Neural cell (in vitro differentiated cells): Measurements from ENCODE around the gene ENTREP1. TPM values are rescaled to one million over a fixed set of nuclear protein-coding genes. Genes with fewer than 3 reads are reported as not detected.

Source experiments
- H2AFZ ChIP-seq: fragments of 200-600, 300-800 bp; sonication (generic), shearing (Covaris generic); 2 replicates; pipeline ENCODE4 v1.6.0; 2014; ENCODE audit warnings: low read depth, mild to moderate bottlenecking, antibody characterized with exemption, low read length, moderate library complexity
- H3F3A ChIP-seq: fragments of 200-600 bp; shearing (Covaris generic); 2 replicates; pipeline ENCODE4 v1.6.1; 2016; ENCODE audit warnings: mild to moderate bottlenecking, moderate library complexity, mixed read lengths, antibody characterized with exemption, low read length; ENCODE audit not compliant: insufficient read depth, poor library complexity, severe bottlenecking
- H3K27ac ChIP-seq: fragments of 200-600, 300-800 bp; sonication (generic), shearing (Covaris generic); 2 replicates; pipeline ENCODE4 v1.5.1; 2014; ENCODE audit warnings: mild to moderate bottlenecking, low read length, moderate library complexity
- H3K27me3 ChIP-seq: fragments of 300-800, 200-600 bp; sonication (generic), shearing (Covaris generic); 2 replicates; pipeline ENCODE4 v1.6.0; 2014; ENCODE audit warnings: mild to moderate bottlenecking, low read depth, low read length, moderate library complexity; ENCODE audit not compliant: insufficient read depth
- H3K36me3 ChIP-seq: fragments of 300-800, 200-600 bp; sonication (generic), shearing (Covaris generic); 2 replicates; pipeline ENCODE4 v1.5.1; 2014; ENCODE audit warnings: mild to moderate bottlenecking, antibody characterized with exemption, low read length, moderate library complexity; ENCODE audit not compliant: insufficient read depth
- H3K4me2 ChIP-seq: fragments of 300-800, 200-600 bp; sonication (generic), shearing (Covaris generic); 2 replicates; pipeline ENCODE4 v1.6.0; 2014; ENCODE audit warnings: mild to moderate bottlenecking, low read length
- H3K4me3 ChIP-seq: fragments of 300-800, 200-600 bp; sonication (generic), shearing (Covaris generic); 2 replicates; pipeline ENCODE4 v1.5.1; 2014; ENCODE audit warnings: mild to moderate bottlenecking, low read length, moderate library complexity
- H3K79me2 ChIP-seq: fragments of 200-600 bp; shearing (Covaris generic); replicated peaks from 2 replicates; pipeline ENCODE4 v1.6.0; 2014; ENCODE audit warnings: mild to moderate bottlenecking, low read length, moderate library complexity; ENCODE audit not compliant: insufficient read depth
- H3K9ac ChIP-seq: fragments of 300-800, 200-600 bp; sonication (generic), shearing (Covaris generic); 2 replicates; pipeline ENCODE4 v1.6.1; 2016; ENCODE audit warnings: mild to moderate bottlenecking, low read length, mixed read lengths
- H3K9me2 ChIP-seq: fragments of 200-600 bp; shearing (Covaris generic); 2 replicates; pipeline ENCODE4 v1.6.1; 2016; ENCODE audit warnings: mild to moderate bottlenecking, low read length, mixed read lengths; ENCODE audit not compliant: insufficient read depth
- H3K9me3 ChIP-seq: fragments of 200-600, 300-800 bp; sonication (generic), shearing (Covaris generic); 2 replicates; pipeline ENCODE4 v1.6.1; 2016; ENCODE audit warnings: mild to moderate bottlenecking, mixed run types, low read length, moderate library complexity, mixed read lengths
- H4K20me1 ChIP-seq: fragments of 200-600 bp; shearing (Covaris generic); 2 replicates; pipeline ENCODE4 v1.6.1; 2016; ENCODE audit warnings: mild to moderate bottlenecking, mixed run types; ENCODE audit not compliant: insufficient read depth
- EP300 ChIP-seq: fragments of 450-650 bp; conservative IDR thresholded peaks from 2 replicates; pipeline ENCODE4 v1.6.1; 2014; ENCODE audit warnings: antibody characterized with exemption, mild to moderate bottlenecking, moderate library complexity; ENCODE audit not compliant: poor library complexity, severe bottlenecking
- EZH2 ChIP-seq: fragments of 200-600, 300-800 bp; shearing (Covaris generic), sonication (generic); IDR thresholded peaks from 2 replicates; pipeline ENCODE4 v1.6.1; 2014; ENCODE audit warnings: antibody characterized with exemption, low read length, borderline replicate concordance, mild to moderate bottlenecking; ENCODE audit not compliant: insufficient read depth, poor library complexity, severe bottlenecking
- MXI1 ChIP-seq: fragments of 450-650 bp; conservative IDR thresholded peaks from 2 replicates; pipeline ENCODE4 v1.6.1; 2014; ENCODE audit warnings: antibody characterized with exemption, mild to moderate bottlenecking; ENCODE audit not compliant: poor library complexity, severe bottlenecking
- POLR2AphosphoS5 ChIP-seq: IDR thresholded peaks from 2 replicates; pipeline ENCODE4 v1.6.1; 2012
- RAD21 ChIP-seq: fragments of 450-650 bp; conservative IDR thresholded peaks from 2 replicates; pipeline ENCODE4 v1.6.1; 2014; ENCODE audit warnings: antibody characterized with exemption, mild to moderate bottlenecking, moderate library complexity
- SMC3 ChIP-seq: fragments of 450-650 bp; conservative IDR thresholded peaks from 2 replicates; pipeline ENCODE4 v1.6.1; 2014; ENCODE audit warnings: antibody characterized with exemption, mild to moderate bottlenecking, moderate library complexity; ENCODE audit not compliant: poor library complexity
- TAF1 ChIP-seq: IDR thresholded peaks from 2 replicates; pipeline ENCODE4 v1.6.1; 2012; ENCODE audit warnings: low read depth
- polyA plus RNA-seq: library from polyadenylated mRNA; depleted of rRNA; stranded (reverse); fragments of >200 nt; gene quantifications from 2 replicates; pipeline ENCODE4 v1.2.3, GENCODE V29; 2014
- TF ChIP-seq, protein P1 (sequence below): fragments of 450-650 bp; IDR thresholded peaks from 2 replicates; pipeline ENCODE4 v1.5.1; 2014; ENCODE audit warnings: antibody characterized with exemption, mild to moderate bottlenecking, moderate library complexity; ENCODE audit not compliant: poor library complexity, severe bottlenecking
- TF ChIP-seq, protein P2 (sequence below): IDR thresholded peaks from 2 replicates; pipeline ENCODE4 v1.6.1; 2012; ENCODE audit warnings: borderline replicate concordance

The ENTREP1 gene
- polyA plus RNA-seq, 1 donor from 2014 or later = 2.0 TPM

GRCh38 chr9:69317894-69318293 is 7.1 kb upstream of the ENTREP1 start:
- Histone ChIP-seq H3K4me2 (no peak overlapping the region), H3K9ac (no peak overlapping the region), H4K20me1 (no peaks in the 10 kb centered on the region), H3K79me2 (no peaks in the 10 kb centered on the region), H3F3A (no peaks in the 10 kb centered on the region), H3K27ac (no peak overlapping the region), H3K27me3 (no peaks in the 10 kb centered on the region), H3K4me3 (no peak overlapping the region), H2AFZ (no peak overlapping the region), H3K9me3 (peaks cover 12% of the 10 kb centered on the region), H3K9me2 (no peaks in the 10 kb centered on the region), H3K36me3 (no peaks in the 10 kb centered on the region)
- TF ChIP-seq, protein P1, sequence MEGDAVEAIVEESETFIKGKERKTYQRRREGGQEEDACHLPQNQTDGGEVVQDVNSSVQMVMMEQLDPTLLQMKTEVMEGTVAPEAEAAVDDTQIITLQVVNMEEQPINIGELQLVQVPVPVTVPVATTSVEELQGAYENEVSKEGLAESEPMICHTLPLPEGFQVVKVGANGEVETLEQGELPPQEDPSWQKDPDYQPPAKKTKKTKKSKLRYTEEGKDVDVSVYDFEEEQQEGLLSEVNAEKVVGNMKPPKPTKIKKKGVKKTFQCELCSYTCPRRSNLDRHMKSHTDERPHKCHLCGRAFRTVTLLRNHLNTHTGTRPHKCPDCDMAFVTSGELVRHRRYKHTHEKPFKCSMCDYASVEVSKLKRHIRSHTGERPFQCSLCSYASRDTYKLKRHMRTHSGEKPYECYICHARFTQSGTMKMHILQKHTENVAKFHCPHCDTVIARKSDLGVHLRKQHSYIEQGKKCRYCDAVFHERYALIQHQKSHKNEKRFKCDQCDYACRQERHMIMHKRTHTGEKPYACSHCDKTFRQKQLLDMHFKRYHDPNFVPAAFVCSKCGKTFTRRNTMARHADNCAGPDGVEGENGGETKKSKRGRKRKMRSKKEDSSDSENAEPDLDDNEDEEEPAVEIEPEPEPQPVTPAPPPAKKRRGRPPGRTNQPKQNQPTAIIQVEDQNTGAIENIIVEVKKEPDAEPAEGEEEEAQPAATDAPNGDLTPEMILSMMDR = no peak
- TF ChIP-seq TAF1 (no peak), EZH2 (no peak), RAD21 (no peak), SMC3 (no peak), EP300 (no peak), POLR2AphosphoS5 (no peak)
- TF ChIP-seq, protein P2, sequence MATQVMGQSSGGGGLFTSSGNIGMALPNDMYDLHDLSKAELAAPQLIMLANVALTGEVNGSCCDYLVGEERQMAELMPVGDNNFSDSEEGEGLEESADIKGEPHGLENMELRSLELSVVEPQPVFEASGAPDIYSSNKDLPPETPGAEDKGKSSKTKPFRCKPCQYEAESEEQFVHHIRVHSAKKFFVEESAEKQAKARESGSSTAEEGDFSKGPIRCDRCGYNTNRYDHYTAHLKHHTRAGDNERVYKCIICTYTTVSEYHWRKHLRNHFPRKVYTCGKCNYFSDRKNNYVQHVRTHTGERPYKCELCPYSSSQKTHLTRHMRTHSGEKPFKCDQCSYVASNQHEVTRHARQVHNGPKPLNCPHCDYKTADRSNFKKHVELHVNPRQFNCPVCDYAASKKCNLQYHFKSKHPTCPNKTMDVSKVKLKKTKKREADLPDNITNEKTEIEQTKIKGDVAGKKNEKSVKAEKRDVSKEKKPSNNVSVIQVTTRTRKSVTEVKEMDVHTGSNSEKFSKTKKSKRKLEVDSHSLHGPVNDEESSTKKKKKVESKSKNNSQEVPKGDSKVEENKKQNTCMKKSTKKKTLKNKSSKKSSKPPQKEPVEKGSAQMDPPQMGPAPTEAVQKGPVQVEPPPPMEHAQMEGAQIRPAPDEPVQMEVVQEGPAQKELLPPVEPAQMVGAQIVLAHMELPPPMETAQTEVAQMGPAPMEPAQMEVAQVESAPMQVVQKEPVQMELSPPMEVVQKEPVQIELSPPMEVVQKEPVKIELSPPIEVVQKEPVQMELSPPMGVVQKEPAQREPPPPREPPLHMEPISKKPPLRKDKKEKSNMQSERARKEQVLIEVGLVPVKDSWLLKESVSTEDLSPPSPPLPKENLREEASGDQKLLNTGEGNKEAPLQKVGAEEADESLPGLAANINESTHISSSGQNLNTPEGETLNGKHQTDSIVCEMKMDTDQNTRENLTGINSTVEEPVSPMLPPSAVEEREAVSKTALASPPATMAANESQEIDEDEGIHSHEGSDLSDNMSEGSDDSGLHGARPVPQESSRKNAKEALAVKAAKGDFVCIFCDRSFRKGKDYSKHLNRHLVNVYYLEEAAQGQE = no peak

DNA sequence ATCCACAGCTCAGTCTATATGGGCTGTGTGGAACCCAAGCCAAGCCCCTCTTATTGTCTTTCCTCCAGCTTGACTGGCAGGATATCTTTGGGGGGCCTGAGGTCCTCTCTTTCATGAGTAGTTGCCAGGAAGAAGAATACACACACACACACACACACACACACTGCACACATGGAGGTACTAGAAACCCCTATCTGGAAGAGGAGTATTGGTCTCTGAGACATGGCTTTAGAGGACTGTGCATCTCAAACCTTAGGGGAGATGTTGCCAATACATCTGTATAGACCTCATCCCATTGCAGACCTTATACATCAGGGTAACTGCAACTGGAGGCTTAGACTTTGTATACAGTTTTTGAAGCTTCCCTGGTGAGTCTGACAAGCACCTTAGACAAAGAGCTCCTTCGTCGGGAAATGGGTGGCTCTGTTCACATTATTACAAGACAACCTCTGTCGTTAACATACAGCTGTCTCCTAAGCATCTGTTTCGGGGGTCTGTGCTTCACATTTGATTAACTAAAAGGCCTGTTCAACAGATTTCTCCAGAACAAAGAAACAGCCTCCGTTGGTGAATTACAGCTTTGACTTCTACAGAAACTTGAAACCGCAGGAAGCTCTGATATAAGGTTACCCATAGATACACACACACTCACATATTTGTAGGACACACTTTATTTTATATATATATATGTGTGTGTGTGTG is 5.5 kb upstream of the ENTREP1 start:
- no peak overlapping the region for H3K27ac ChIP-seq
- H3K27me3 ChIP-seq = peaks cover 8% of the 10 kb centered on the region
- H3K4me3 ChIP-seq = no peak overlapping the region
- no peak overlapping the region for H3K4me2 ChIP-seq
- no peaks in the 10 kb centered on the region for H3K9me3 ChIP-seq
- no peaks in the 10 kb centered on the region for H4K20me1 ChIP-seq
- H3K9ac ChIP-seq = no peak overlapping the region
- no peak overlapping the region for H2AFZ ChIP-seq
- H3K79me2 ChIP-seq = no peaks in the 10 kb centered on the region
- TF ChIP-seq, protein P2 = no peak
- TF ChIP-seq POLR2AphosphoS5 = no peak
- TF ChIP-seq, protein P1 = no peak
- TF ChIP-seq RAD21 = no peak
- TF ChIP-seq TAF1 = no peak
- no peak for TF ChIP-seq EZH2
- no peak for TF ChIP-seq MXI1
- TF ChIP-seq SMC3 = no peak
- TF ChIP-seq EP300 = no peak
- H3K9me2 ChIP-seq = no peaks in the 10 kb centered on the region
- no peaks in the 10 kb centered on the region for H3F3A ChIP-seq
- no peaks in the 10 kb centered on the region for H3K36me3 ChIP-seq
